NCI-H2196 treated with DMSO at 0.1 percent for 48 hours (cell line): ENCODE data around the gene TJAP1.

Experiments
- DNase-seq: peaks from one replicate; lab custom pipeline; 2025; ENCODE audit not compliant: unreplicated experiment; lab: John Stamatoyannopoulos, UW

TJAP1 gene

DNA sequence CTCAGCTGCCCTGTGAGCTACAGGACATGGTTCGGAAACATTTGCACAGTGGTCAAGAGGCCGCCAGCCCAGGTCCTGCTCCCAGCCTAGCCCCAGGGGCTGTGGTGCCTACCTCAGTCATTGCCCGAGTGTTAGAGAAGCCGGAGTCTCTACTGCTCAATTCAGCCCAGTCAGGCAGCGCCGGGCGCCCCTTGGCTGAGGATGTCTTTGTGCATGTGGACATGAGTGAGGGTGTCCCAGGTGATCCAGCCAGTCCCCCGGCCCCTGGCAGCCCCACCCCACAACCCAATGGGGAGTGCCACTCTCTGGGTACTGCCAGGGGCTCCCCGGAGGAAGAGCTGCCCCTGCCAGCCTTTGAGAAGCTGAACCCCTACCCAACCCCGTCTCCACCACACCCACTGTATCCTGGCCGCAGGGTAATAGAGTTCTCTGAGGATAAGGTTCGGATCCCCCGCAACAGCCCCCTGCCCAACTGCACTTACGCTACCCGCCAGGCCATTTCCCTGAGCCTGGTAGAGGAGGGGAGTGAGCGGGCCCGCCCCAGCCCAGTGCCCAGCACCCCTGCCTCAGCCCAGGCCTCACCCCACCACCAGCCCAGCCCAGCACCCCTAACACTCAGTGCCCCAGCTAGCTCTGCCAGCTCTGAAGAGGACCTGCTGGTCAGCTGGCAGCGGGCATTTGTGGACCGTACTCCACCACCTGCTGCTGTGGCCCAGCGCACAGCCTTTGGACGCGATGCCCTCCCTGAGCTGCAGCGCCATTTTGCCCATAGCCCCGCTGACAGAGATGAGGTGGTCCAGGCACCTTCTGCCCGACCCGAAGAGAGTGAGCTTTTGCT is 27.6 kb downstream of the TJAP1 start:
- DNase-seq: no peak

DNA sequence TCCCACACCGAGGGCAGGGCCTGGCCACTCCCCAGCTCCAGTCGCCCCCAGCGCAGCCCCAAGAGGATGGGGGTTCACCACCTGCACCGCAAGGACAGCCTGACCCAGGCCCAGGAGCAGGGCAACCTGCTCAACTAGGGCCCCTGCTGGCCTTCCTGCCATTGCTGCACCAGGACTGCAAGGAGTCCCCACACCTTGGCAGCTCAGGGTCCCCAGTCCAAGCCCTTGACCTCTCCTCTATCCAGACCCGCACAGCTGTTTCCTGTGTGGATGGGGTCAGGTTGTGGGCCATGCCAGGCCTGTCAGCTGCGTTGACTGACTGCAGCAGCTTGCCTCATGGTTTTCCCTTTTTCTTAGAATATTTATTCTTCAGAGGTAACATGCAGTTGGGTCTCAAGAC is 28.3 kb downstream of the TJAP1 start:
- no peak for DNase-seq

DNA sequence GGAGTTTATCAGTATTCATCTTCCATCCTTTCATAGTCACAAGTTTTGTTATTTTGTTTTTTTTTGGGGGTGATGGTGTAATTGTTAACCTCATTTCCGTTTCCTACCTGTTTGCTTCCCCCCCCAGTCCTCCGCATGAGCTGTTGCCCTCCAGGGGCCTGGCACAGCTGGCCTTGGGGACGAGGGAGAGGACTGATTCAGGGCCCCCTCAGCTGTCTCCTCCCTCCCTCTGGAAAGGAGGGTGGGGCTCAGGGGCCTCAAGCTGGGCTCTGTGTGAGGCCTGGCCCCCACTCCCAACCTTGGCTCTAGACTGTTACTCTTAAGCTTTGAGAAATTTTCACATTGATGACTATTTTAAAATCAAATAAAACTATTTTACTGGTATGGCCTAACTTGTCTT is 28.8 kb downstream of the TJAP1 start:
- DNase-seq: no peak

DNA sequence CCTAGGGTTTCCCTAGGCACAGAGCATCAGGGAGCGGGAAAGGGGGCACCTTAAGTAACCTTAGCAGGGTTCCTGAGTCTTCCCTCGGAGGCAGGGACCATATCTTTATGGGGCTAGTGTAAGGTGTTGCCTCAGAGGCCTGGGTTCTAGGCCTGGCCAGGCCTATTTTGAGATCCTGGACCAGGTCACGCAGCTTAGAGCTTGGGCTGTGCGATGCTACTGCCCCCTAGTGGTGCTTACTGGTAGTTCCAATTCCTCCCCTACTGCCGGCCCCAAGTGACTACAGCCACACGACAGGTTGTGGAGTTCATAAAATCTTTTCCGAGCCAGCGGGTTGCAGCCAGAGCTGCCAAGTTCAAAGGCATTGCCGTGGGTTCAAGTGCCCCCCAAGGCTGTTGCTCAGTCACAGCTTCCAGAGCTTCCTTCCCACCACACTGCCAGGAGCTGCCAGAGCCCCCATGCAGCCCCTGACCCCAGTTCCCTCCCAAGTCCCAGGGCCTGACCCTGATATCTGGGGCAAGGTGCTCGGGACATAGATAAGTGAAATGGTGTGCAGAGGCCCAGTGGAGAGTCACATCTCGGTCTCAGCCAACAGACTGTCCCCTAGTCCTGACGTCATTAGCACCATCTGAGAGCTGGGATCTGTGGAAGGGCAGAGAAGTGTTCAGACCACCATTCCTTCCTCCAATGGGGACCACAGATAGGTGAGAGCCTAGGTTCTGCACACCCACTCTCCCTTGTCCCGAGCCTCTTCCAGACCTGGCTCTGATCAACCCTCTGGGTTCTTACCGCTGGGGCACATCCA is 29.5 kb downstream of the TJAP1 start:
- peak; percentile 46 for DNase-seq

DNA sequence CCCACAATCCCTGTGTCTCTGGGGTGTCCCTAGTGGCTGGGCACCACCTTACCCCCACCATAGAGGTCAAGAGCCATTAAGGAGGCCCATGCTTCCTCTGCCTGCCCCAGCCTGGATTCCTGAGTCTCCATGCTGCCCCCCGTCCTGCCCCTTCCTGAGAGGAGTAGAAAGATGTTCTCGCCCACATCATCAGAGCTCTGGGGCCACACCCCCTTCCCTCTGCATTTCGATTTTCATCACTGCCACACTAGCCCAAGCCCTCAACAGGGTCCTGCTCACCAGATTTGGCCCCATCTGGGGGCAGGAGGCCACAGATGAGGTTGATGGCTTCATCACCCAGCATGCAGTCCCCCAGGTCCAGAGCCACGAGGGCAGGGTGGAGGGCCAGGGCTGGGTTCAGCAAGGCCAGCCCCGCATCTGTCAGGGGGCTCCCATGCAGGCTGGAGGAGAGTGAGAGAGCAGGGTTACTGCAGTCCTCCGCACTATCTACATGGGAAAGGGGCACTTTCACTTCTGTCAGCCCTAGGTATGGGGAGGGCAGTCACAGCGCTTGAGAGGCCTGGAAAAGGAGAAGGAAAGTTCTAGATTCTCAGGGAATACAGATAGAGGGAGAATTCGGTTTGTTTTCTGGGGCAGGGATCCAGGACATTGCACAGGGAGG is 31.2 kb downstream of the TJAP1 start:
- no peak for DNase-seq

DNA sequence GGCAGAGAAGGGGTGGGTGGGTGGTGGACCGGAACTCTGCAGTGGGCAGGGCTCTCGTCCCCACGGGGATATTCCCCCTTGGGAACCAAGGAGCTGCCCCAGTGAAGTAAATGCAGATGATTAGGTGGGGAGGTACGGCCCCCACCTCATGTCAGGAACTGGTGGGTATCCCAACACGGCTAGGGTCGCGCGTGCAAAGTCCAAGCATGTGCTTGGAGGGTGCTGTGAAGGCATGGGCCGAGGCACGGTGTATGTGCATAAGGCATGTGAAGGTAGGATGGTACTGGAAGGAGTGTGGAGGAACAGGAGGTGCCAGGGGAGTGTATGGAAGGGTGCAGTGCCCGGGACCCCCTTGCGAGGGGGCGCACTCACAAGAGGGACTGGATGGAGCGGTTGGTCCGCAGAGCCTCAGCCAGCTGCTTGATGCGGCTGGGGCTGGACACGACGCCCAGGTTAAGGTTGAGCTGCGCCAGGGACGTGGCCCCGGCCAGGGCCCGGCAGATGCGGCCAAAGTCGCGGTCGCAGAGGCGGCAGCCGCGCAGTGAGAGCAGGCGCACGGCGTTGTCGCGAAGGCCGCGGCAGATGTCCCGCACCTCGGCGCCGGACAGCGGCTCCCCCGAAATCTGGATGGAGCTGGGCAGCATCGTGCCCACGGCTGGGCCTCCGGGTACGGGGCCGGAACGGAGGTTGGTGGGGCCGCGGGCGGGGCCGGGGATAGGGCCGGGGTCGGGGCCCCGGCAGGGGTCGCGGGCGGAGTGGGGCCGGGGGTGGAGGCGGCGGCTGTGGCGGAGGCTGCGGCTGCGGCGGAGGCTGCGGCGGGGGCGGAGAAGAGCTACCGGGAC is 32.0 kb downstream of the TJAP1 start:
- DNase-seq: no peak

DNA sequence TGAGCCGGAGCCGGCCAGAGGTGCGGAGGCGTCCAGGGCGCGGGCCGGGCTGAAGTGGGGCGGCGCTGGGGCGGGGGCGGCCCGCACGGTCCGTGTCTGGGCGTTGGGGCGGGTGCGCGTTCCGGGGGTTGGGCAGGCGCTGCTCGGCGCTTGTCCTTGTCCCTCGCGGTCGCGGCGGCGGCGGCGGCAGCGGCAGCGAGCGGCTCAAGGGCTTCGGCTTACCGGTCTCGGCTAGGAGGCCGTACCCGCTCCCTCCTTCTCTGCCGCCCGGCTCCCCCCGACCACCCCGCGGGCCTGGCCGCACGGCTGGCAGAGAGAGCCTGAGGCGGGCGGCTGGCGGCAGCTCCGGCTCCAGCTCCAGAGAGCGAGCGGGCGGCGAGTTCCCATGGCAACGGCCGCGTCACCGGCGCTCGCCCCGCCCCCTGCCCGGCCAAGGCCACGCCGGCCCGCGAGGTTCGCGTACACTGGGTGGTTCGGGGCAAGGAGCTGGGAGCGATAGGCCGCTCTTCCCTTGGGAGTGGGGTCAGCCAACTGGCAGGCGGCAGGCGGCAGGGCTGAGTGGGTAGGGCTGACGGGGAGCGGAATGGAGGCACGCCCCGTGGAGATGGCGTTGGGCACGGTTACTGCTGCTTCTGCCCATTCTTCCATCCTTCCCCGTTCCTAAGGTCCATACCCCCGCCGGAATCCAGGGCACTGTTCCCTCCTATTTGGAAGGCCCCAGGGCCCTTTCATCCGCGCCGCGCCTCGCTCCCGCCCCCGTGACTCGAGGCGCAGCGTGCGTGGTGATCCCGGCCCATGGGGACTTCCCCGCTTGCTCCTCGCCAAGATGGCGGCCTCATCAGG is 32.8 kb downstream of the TJAP1 start, which contains the start of gene LRRC73:
Gene LRRC73 (minus strand): TSS at position 363 of the 843 bp plus-strand sequence. CDS start 561 bp downstream, outside the sequence.
- DNase-seq: peak; percentile 64

DNA sequence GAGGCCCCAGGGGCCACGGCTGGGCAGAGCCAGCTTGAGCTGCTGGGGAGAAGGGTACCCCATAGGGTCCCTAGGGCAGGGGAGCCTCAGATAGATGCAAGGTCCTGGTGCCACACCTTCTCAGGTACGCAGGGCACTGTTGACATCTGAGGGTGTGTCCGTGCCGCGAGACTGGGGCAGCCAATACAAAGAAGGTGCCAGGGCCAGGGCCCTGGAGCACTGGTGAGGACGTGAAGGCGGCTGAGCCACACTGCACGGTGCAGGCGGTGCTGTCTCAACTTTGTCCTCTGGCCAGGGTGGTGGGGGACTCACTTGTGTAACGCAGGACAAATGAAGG is 33.4 kb downstream of the TJAP1 start:
- DNase-seq: no peak

DNA sequence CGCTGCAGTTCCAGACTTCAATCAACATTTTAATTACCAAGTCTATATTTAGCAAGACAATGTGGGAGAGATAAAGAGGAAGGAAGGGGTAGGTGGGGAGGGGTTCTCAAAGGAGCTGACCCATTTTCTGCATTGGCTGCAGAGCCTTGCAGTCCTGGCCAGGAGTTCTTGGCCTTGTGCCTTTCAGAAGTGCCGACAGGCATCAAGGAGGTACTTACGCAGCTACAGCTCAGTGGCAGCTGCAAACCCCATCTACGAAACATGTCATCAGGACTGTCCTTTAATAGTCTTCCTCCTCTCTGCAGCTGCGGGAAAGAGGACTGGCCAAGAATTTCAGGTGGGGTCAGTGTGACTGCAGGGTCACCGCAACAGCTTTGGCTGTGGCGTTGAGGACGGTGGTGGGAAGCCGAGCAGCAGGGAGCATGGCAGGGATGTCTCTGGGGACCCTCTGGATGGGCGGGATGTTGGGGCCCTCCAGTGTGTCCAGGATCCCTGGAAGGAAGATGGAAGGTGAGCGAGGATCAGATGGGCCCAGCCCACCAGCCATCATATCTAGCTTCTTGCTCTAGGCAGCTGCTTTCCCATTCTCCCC is 34.5 kb downstream of the TJAP1 start:
- DNase-seq: no peak

DNA sequence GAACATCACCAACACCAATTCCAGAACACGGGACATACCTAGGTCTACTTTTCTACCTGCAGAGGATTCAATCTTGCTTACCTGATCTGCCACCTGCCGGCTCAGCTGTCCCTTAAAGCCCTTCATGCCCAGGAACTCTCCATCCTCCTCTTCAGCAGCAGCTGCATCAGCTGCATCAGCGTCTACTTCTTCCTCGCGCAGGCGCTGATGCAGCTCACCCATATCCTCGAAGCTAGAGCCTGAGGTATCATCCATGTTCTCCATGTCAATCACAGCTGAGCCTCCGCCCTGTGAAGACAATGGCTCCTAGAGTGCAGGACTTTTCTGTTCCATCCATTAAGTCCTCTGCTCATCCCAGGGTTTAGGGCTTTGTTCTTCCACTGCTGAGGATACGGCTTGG is 38.4 kb downstream of the TJAP1 start:
- DNase-seq: no peak

DNA sequence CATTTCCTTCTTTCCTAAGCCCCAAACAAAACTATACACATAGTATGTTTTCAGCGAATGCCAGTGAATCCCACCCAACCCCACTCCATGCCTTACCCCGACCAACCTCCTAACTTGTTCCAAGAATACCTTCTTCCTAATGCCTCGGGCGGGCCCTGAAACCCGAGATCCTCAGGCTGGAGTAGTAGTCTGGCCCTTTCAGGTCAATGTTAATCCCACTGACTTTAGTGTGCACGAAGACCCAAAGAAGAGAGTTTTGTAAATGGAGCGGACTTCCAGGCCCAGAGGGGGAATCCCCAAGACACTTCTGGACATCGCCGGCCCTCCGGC is 39.0 kb downstream of the TJAP1 start:
- no peak for DNase-seq

DNA sequence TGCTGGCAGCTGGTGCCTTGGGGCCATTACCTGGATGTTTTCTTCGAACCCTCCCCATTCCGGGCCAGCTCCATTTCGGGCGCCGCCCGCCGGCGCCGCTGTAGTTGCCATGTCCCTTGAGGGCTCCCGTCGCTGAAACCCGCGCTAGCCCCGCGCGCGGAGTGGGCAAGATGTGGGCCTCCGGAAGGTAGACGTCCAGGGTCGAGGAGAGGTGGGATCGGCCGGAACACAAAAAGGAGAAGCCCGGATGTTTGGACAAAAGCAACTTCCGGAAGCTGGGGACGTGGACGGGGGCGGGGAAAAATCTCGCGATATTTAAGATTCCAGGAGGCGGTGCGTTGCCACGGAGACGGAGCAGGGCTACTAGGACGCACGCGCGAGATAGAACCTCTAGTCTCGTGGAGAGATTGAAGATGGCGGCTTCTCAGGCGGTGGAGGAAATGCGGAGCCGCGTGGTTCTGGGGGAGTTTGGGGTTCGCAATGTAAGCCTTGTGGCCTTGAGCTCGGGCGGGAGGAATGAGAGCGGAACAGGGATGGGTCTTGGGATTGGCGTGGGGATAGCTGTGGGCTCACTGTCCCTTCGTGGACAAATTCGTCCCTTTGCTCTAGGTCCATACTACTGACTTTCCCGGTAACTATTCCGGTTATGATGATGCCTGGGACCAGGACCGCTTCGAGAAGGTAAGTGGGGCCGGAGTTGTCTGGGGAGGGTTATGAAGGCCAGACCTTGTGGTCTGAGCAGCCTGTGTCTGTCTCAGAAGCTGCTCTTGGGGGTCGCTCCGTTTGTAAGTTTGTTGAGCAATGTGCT is 39.5 kb downstream of the TJAP1 start, which contains the start of the genes POLR1C and YIPF3:
Gene POLR1C (plus strand): TSS at position 393 of the 808 bp plus-strand sequence. CDS start 21 bp downstream, at position 414.
Gene YIPF3 (minus strand): TSS at position 230 of the 808 bp plus-strand sequence. CDS start 119 bp downstream, at position 111.
- peak; percentile 96 for DNase-seq

DNA sequence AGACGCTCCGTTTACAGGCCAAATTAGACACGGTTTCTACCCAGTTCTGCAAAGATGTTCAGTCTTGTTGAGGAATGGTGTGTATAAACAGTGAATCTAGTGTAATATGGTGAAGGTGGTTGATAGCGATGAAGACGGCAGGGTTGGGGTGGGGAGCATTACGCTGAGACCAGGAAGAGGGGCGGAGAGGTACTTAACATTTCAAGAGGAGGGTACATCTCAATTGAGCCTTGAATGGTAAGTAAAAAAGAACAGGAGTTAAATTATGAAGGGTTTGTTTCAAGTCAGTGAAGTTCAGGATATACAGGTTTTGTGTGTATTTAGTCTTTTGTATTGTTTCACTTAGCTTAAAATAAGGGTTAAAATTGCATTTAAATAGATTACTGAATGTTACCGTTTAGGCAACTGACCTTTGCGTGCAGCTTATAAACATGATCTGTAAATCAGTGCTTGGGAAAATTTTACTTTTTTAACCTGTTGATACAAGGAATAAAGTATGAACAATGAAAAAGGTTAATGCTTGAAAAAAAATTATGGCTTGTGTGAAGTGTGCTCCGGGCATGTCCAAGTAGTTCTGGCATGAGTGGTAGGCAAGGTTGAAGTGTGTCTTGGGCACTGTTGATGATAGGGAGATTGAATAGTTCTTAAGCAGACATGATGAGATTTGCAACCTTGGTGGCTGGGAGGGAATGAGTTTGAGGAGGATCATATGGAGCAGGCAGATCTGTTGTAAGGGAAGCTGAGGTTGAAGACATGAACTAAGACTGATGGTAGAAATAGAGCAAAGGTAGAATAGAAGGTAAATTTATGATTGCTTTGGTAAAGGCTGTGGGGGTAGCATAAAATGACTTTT is 40.4 kb downstream of the TJAP1 start:
- DNase-seq: no peak

DNA sequence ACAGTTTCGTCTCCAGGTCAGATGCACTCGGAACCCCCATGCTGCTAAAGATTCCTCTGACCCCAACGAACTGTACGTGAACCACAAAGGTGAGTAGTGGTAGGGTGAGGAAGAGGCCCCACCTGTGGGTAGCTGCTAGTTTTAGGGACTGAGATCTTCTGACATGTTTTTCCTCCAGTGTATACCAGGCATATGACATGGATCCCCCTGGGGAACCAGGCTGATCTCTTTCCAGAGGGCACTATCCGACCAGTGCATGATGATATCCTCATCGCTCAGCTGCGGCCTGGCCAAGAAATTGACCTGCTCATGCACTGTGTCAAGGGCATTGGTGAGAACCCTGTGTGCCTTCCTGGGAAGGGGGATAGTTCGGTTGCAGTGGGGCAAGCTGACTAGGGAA is 42.7 kb downstream of the TJAP1 start:
- no peak for DNase-seq

DNA sequence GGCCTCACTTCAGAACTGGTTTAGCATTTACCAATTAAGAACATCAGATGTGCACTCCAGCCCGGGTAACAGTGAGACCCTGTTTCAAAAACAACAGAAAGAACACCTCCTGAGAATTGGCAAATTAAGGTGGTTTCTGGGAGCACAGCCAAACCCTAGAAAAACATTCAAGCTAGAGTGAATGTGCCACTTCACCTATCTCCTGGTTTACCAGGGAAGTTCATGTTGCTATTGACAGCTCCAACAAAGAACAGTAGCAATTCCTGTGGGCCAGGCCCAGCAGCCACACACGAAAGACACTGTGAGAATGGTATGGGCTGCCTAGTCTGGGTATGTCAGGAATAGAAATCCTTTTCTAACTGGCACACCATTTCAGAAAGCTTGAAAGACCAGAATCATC is 44.5 kb downstream of the TJAP1 start:
- no peak for DNase-seq

DNA sequence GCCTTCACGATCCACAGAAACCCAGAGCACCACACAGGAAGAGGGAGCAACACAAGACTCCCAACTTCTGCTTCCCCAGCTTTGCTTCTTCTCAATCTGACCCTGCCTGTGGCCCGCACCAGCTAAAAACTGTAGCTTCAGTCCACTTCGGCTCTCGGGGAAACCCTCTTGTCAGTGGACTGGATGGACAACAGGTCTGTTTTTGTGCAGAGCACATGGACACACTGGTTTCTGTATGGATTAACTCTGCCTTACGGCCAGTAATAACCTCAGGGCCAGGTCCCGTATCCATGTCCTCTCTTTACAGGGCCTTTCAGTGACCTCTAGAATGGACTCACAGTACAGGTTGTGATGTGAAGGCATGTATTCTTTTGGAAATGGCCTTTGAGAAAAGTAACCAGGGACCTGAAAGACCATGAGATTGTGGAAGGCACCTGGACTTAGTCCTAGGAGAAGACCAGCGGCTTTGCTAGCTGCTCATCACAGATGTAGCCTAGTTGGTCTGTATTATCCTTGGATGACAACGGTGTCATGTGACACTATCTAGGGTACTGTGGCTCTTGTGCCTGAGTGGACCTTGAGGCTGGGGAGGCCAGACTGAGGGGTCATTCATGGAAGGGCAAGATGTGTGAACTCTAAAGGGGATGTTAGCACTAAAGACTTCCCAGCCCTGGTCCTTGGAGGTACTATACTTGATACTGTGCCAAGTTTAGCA is 45.3 kb downstream of the TJAP1 start:
- DNase-seq: no peak

DNA sequence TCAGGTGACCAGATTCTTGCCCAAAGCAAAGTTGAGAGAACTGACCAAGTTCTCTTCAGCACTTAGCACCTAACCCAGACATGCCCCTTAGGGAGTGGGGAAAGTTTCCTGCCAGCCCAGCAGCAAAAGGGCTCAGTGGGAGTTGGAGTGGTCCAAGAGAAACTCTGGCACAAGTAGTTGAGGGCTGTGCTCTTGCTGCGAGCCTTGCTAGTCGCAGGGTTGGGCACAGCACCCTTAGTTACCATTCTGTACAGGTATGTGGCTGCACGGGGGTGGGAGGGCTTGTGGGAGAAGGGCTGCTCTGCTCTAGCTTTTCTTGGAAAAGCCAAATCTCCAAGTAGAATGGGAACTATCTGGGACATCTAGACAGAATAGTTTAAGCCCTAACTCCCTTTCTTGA is 45.9 kb downstream of the TJAP1 start:
- no peak for DNase-seq
